ENCODE data around the gene GRAP2. TPM values are rescaled to one million over a fixed set of nuclear protein-coding genes. Genes with fewer than 3 reads are reported as not detected.

Gene GRAP2
- polyA plus RNA-seq, 1 of the 3 experiments (the other 2 are of a cell fraction), result 0.13 TPM

- Histone ChIP-seq H2AFZ (ENCODE audit: low read depth) (no peak overlapping the region), H3K27me3 (ENCODE audit: insufficient read depth) (no peaks in the 10 kb centered on the region), H3K4me3 (ENCODE audit: low read depth in 2 of 2, low read length in 1 of 2) (no peak overlapping the region), H3K79me2 (ENCODE audit: insufficient read depth) (no peaks in the 10 kb centered on the region), H4K20me1 (ENCODE audit: insufficient read depth) (no peaks in the 10 kb centered on the region), H3F3A (replicated peaks; ENCODE audit: insufficient read depth) (no peaks in the 10 kb centered on the region), H3K4me1 (ENCODE audit: control insufficient read depth in 1 of 2, insufficient read depth in 2 of 2, low read depth in 1 of 2, low read length in 1 of 2) (no peaks in the 10 kb centered on the region), H3K9me2 (no peaks in the 10 kb centered on the region), H3K4me2 (no peak overlapping the region), H3K9ac (no peak overlapping the region), H3K27ac (ENCODE audit: low read depth in 2 of 2, low read length in 1 of 2) (no peak overlapping the region), H3K36me3 (replicated peaks in 1 of 2; ENCODE audit: control insufficient read depth in 1 of 2, insufficient read depth in 2 of 2, low read length in 1 of 2) (no peaks in the 10 kb centered on the region), H3K9me3 (no peaks in the 10 kb centered on the region)
- TF ChIP-seq NRF1 (IDR thresholded peaks at IDR 0.05; ENCODE audit: low read depth, low read length) (no peak), CHD2 (IDR thresholded peaks at IDR 0.05; ENCODE audit: low read length, partially characterized antibody) (no peak), RXRA (IDR thresholded peaks at IDR 0.05; ENCODE audit: borderline replicate concordance, low read depth) (no peak), MXI1 (IDR thresholded peaks at IDR 0.05; ENCODE audit: low read depth, low read length) (no peak), FOXJ3 (CRISPR knock-in tag; IDR thresholded peaks at IDR 0.05) (no peak), REST (IDR thresholded peaks at IDR 0.05; ENCODE audit: low read depth, low read length) (no peak), MEF2A (IDR thresholded peaks at IDR 0.05; ENCODE audit: borderline replicate concordance, low read depth) (no peak), USF2 (IDR thresholded peaks at IDR 0.05; ENCODE audit: borderline replicate concordance, low read depth, low read length) (no peak), USF1 (IDR thresholded peaks at IDR 0.05; ENCODE audit: borderline replicate concordance, low read depth) (no peak), YY1 (IDR thresholded peaks at IDR 0.05; ENCODE audit: low read depth) (no peak), IRF3 (IDR thresholded peaks at IDR 0.05; ENCODE audit: low read depth, low read length) (no peak), ELF1 (IDR thresholded peaks at IDR 0.05) (no peak), SMC3 (IDR thresholded peaks at IDR 0.05; ENCODE audit: low read depth, low read length) (no peak)
- ChIA-PET CTCF (no interaction called here), POLR2A (no interaction called here)
- WGBS (ENCODE audit: low lambda C conversion rate), result 24% methylated on average over 2 of the region's 2 CpGs
- DNase-seq, result no peak
Observed at GRCh38 chr22:39898997-39899396, 1.9 kb upstream of the GRAP2 start.
